Right cardiac atrium (tissue), 5 donors: ENCODE data around the gene CLIC3. TPM values are rescaled to one million over a fixed set of nuclear protein-coding genes. Genes with fewer than 3 reads are reported as not detected.

Experiments used
- ATAC-seq, 2 donors: fragments of 200-7000 bp; cut with Tn5 transposase; one replicate each; pipeline versions ENCODE4 v1.8.0 to v1.9.1; 2020; ENCODE audit warnings: moderate library complexity in 2 of 2, mild to moderate bottlenecking in 1 of 2
- DNase-seq, 3 donors: peaks; one replicate each; pipeline ENCODE4 v3.0.0-alpha.2; 2020
- H3K27ac ChIP-seq: one replicate; pipeline ENCODE4 v1.5.1; 2013; ENCODE audit warnings: mild to moderate bottlenecking, low read length, control low read depth, moderate library complexity
- H3K27me3 ChIP-seq: one replicate; pipeline ENCODE4 v1.6.1; 2013; ENCODE audit not compliant: control insufficient read depth, insufficient read depth
- H3K4me1 ChIP-seq: one replicate; pipeline ENCODE4 v1.6.1; 2013; ENCODE audit warnings: low read length; ENCODE audit not compliant: control insufficient read depth, insufficient read depth
- H3K4me3 ChIP-seq: one replicate; pipeline ENCODE4 v1.5.1; 2013; ENCODE audit warnings: low read length, control low read depth
- H3K9me3 ChIP-seq: one replicate; pipeline ENCODE4 v1.6.1; 2013; ENCODE audit warnings: low read length; ENCODE audit not compliant: control insufficient read depth
- WGBS: extraction: QIAGEN DNeasy Blood & Tissue Kit; methylation state at CpG from one replicate; pipeline ENCODE4 v1.1.7; 2013; 5-methylcytosine and 5-hydroxymethylcytosine counted together
- intact Hi-C, 4 donors: fragments of 100-400 bp; cut with DNase I; formaldehyde crosslinking; loops; one replicate each; pipeline versions ENCODE4 v1.11.0 to v1.14.0; 2022 to 2023
- polyA plus RNA-seq: library from polyadenylated mRNA; stranded (reverse); fragments of 200-250 nt; gene quantifications from one replicate; pipeline ENCODE4 v1.2.3, GENCODE V29; 2013
- total RNA-seq, 4 donors: library from RNA; stranded (reverse); fragmentation: NEBNext Ultra II Directional; extraction: Animal tissue kit (Norgen Biotek cat#: 25700); gene quantifications; one replicate each; pipeline ENCODE4 v1.2.1, GENCODE V29; 2021
- donor health status: healthy with polysubstance abuse.
- donor health status: DM: no; HTN: yes; CAD: no.
- donor health status: DM: no; HTN: no; CAD: no.
- donor health status: DM: no; HTN: yes; CAD: no; lungs with severe emphysema.
- donor health status: DM: yes; HTN: yes; CAD: no.

CLIC3 gene
- total and polyA plus RNA-seq, 5 donors: 2.8 to 6.2 (median 4.9) TPM

DNA sequence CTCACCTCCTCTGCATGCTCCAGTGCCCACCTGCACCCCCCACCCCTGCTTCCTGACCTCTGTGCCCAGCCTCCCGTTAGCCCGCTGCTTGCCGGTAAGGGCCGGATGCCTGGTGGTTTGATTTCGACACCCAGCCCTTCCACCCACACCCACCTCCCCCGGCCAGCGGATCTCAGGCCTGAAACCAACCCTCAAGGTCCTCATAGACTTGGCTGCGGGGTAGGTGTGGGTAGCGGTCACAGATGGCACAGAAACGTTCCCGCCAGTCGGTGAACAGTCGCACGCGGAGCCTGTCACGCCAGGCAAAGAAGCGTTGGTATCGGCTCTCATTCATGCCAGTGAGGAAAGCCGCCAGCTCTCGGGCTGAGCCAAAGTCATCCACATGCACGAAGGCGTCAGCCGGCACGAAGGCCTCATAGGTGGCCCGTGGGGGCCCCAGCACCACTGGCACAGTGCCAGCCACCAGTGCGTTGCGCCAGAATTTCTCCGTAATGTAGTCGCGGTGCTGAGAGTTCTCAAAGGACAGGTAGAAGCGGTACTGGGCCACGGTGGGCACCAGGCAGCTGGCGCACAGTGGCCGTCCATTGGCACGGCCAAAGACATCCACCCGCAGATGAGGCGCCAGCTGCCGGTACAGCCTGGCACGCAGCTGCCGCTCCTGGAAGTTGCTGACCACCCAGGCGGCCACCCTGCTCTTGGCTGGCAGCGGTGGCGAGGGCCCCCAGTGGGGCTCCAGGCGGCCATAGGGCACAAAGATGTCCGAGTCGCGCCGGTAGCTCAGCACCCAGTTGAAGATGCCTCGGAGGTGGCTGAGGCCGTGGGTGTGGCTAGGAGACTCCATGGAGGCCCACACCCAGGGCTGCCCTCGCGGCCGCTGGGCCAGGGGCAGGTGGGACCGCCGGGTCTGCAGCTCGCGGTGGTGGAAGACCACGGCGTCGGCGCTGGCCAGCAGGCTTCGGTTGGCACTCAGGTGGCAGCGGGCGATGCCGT lies 34.5 kb upstream of the CLIC3 start:
- DNase-seq (no peak), ATAC-seq (no peak)
- Histone ChIP-seq H3K4me1 (no peaks in the 10 kb centered on the region), H3K4me3 (no peak overlapping the region), H3K9me3 (no peaks in the 10 kb centered on the region), H3K27me3 (no peaks in the 10 kb centered on the region), H3K27ac (no peak overlapping the region)
- 88% methylated on average over 65 of the region's 65 CpGs for WGBS
- intact Hi-C loops: loop anchor here in 1 of 4 donors (10.0 kb wide), 1 partner anchor 86 kb away; the partner anchor contains the start of genes C8G and FBXW5

- DNase-seq (no peak), ATAC-seq (no peak)
- Histone ChIP-seq H3K27ac (no peak overlapping the region), H3K9me3 (no peaks in the 10 kb centered on the region), H3K27me3 (no peaks in the 10 kb centered on the region), H3K4me3 (no peak overlapping the region), H3K4me1 (no peaks in the 10 kb centered on the region)
- WGBS: 78% methylated on average over 15 of the region's 15 CpGs
- intact Hi-C loops: loop anchor here in 1 of 4 donors (10.0 kb wide), 1 partner anchor 85 kb away; the partner anchor contains the start of genes C8G and FBXW5
Measured at GRCh38 chr9:137030006-137030405, 33.6 kb upstream of the CLIC3 start.

DNA sequence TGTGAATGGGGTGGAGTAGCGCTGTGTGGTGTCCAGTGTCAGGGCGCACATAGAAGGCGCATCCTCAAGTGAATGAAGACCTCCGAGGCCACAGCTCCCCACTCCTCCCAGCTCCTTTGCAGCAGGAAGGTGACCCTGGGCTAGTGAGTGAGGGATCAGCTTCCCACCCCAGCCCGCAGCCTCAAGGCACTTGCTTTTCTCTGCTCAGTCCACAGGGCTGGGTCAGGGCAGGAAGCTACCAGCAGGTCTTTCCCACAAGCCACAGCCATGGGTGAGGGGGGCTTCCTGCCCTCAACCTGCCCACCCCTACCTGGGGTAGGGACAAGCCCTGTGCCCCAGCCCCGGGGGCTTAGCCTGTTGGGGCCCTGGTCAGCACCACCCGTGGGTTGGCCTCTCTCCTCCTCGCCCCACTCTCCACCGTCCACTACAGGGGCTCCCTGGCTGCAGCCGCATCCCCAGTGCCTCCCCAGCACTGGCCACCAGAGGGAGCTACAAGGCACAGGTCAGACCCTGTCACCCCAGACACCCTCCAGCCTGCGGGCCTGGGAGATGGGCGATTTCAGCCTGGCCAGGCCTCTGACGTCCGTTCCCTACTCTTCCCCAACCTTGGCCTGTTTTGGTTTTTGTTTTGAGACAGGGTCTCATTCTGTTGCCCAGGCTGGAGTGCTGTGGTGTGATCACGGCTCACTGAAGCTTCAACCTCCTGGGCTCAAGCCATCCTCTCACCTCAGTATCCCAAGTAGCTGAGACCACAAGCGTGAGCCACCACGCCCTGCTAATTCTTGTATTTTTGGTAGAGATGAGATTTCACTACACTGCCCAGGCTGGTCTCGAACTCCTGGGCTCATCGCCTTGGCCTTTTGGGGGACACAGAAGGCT lies 32.9 kb upstream of the CLIC3 start:
- H3K4me3 ChIP-seq: no peak overlapping the region
- no peaks in the 10 kb centered on the region for H3K27me3 ChIP-seq
- no peaks in the 10 kb centered on the region for H3K9me3 ChIP-seq
- ATAC-seq: peak; percentile 63 to 73
- intact Hi-C loops: loop anchor here in 2 of 4 donors (5.0 kb wide), 2 partner anchors 77 to 82 kb away; partner anchors contain the start of genes C8G (in 1 of the 2) and LCN12 (in 1 of the 2)
- H3K27ac ChIP-seq: no peak overlapping the region
- DNase-seq: peak; percentile 82 to 94 (median 93)
- H3K4me1 ChIP-seq: no peaks in the 10 kb centered on the region
- 36% methylated on average over 19 of the region's 19 CpGs for WGBS

GRCh38 chr9:137028263-137029057 lies 32.1 kb upstream of the CLIC3 start:
- under 1% methylated on average over 98 of the region's 98 CpGs for WGBS
- intact Hi-C loops: loop anchor here in 2 of 4 donors (5.0 kb wide), 2 partner anchors 76 to 81 kb away; partner anchors contain the start of genes C8G (in 1 of the 2) and LCN12 (in 1 of the 2)
- Histone ChIP-seq H3K4me1 (no peaks in the 10 kb centered on the region), H3K4me3 (peak overlapping the region; percentile 74), H3K27me3 (no peaks in the 10 kb centered on the region), H3K27ac (no peak overlapping the region), H3K9me3 (no peaks in the 10 kb centered on the region)
- DNase-seq (peak; percentile 69 to 90 (median 89)), ATAC-seq (peak; percentile 19 to 31)

- intact Hi-C loops: loop anchor here in 2 of 4 donors (5.0 kb wide), 2 partner anchors 75 to 80 kb away; partner anchors contain the start of genes C8G (in 1 of the 2) and LCN12 (in 1 of the 2)
- Histone ChIP-seq H3K4me1 (no peaks in the 10 kb centered on the region), H3K9me3 (no peaks in the 10 kb centered on the region), H3K4me3 (peak within 1 kb of the TSS; percentile 74), H3K27me3 (no peaks in the 10 kb centered on the region), H3K27ac (no peak within 1 kb of the TSS)
- WGBS: 3% methylated on average over 95 of the region's 95 CpGs
- ATAC-seq: peak in 1 of 2 donors; percentile 6
- DNase-seq: no peak
Measured at GRCh38 chr9:137027369-137028262, 31.2 kb upstream of the CLIC3 start, which contains the start of gene ABCA2. ABCA2 (minus strand) TSS chr9:137028237; CDS start chr9:137028140, 97 bp downstream.

DNA sequence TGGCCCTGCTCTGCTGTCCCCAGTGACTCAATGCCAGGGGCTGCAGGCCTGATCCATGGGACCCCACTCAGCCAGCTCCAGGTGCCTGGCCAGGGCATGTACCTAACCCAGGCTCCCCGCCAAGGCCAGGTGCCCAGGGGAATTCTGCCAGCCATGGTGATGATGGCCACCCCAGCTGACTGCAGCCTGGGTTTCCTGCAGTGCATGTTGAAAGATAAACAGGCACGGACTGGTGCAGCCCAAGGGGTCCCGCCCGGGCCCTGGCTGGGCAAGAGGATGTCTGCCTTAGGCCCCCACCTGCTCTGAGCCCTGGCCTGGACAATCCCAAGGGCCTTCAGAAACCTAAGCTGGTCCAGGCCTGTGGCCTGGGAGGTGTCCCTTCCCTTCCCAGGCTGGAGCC lies 30.5 kb upstream of the CLIC3 start:
- Histone ChIP-seq H3K27ac (no peak overlapping the region), H3K4me3 (no peak overlapping the region), H3K9me3 (no peaks in the 10 kb centered on the region), H3K27me3 (no peaks in the 10 kb centered on the region), H3K4me1 (no peaks in the 10 kb centered on the region)
- intact Hi-C loops: loop anchor here in 2 of 4 donors (5.0 kb wide), 2 partner anchors 75 to 80 kb away; partner anchors contain the start of genes C8G (in 1 of the 2) and LCN12 (in 1 of the 2)
- ATAC-seq: no peak
- WGBS: 74% methylated on average over 4 of the region's 4 CpGs
- no peak for DNase-seq

DNA sequence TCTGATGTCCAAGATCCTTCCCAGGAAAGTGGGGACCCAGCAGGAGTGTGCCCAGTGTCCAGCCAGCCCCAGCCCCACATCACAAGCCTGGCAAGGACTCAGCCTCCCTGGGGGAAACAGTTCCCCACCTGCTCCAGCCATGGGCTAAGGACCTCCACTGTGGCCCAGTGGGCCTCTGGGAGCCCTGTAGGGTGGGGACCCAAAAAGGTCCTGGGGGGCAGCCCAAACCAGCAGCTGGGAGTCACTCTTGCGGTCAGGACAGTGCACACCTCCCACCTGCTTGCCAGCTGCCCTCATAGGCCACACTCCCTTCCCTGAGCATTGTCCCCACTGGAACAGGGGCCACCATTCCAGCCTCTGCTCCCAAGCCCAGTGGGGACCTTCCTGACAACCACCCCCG lies 30.0 kb upstream of the CLIC3 start:
- no peaks in the 10 kb centered on the region for H3K9me3 ChIP-seq
- intact Hi-C loops: loop anchor here in 2 of 4 donors (5.0 kb wide), 2 partner anchors 74 to 79 kb away; partner anchors contain the start of genes C8G (in 1 of the 2) and LCN12 (in 1 of the 2)
- H3K4me3 ChIP-seq: no peak overlapping the region
- no peaks in the 10 kb centered on the region for H3K4me1 ChIP-seq
- WGBS: 88% methylated on average over 2 of the region's 2 CpGs
- DNase-seq (no peak), ATAC-seq (no peak)
- H3K27ac ChIP-seq: no peak overlapping the region
- H3K27me3 ChIP-seq: no peaks in the 10 kb centered on the region

DNA sequence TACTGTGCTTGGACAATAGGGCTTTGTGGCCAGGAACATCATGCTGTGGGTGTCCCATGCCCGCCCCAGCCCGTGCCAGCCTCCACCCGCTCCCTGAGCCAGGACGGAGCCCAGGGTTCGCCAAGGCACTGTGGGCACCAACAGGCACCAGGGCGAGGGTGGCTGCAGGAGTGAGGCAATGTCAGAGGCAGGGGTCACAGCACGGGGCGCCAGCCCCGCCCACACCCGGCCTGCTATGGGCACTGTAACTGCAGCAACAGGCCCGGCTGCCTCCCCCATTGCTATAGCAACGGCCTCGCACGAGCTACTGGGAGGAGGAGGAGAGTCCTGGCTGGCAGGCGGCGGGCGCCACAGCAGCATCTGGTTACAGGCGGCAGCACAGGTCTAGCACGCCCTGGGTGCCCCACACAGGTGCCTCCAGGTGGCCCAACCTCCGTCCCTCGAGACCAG lies 29.2 kb upstream of the CLIC3 start:
- no peak overlapping the region for H3K27ac ChIP-seq
- intact Hi-C loops: loop anchor here in 2 of 4 donors (5.0 kb wide), 2 partner anchors 73 to 78 kb away; partner anchors contain the start of genes C8G (in 1 of the 2) and LCN12 (in 1 of the 2)
- H3K9me3 ChIP-seq: no peaks in the 10 kb centered on the region
- H3K4me1 ChIP-seq: no peaks in the 10 kb centered on the region
- H3K27me3 ChIP-seq: no peaks in the 10 kb centered on the region
- no peak for ATAC-seq
- 82% methylated on average over 21 of the region's 21 CpGs for WGBS
- H3K4me3 ChIP-seq: no peak overlapping the region
- peak in 1 of 3 donors; percentile 77 for DNase-seq

DNA sequence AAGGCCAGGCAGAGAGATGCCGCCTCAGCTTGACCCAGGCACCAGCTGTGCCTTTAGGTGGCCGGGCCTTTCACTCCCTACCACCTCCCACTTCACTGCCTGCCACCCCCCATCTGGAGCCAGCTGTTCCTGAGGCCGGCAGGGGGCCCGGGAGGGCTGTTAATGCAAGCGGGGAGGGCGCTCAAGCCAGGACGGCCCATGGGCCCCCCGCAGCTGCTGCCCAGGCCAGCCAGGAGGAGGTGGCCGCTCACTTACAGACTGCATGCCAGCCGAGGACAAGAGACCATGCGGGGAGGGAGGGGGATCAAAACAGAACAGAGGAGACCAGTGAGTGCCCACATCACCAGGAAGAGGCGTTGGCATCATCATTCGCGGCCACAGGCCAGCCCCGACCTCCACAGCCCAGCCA lies 27.2 kb upstream of the CLIC3 start:
- no peaks in the 10 kb centered on the region for H3K4me1 ChIP-seq
- no peaks in the 10 kb centered on the region for H3K9me3 ChIP-seq
- H3K4me3 ChIP-seq: no peak overlapping the region
- DNase-seq (no peak), ATAC-seq (no peak)
- H3K27ac ChIP-seq: no peak overlapping the region
- WGBS: 82% methylated on average over 15 of the region's 15 CpGs
- no peaks in the 10 kb centered on the region for H3K27me3 ChIP-seq
- intact Hi-C loops: no loop called here
